K562 (cell line): ENCODE measurements around the gene SUCO. TPM values are rescaled to one million over a fixed set of nuclear protein-coding genes. Genes with fewer than 3 reads are reported as not detected.

Experiments
- ATAC-seq: fragments of 200-7000 bp; cut with Tn5 transposase; 3 replicates; pipeline ENCODE4 v1.9.1; 2020; ENCODE audit warnings: moderate library complexity
- BruUV-seq: library from RNA; stranded (reverse); fragments of 400-500 nt; replicated peaks from 2 replicates; lab custom pipeline; 2021; lab: Mats Ljungman, UMichigan
- CTCF ChIA-PET: fragments of 300-600 bp; formaldehyde crosslinking; extraction: SDS; loops from one replicate; lab custom pipeline; 2021; ENCODE audit warnings: low intra/inter-chr PET ratio; lab: Yijun Ruan, JAX
- POLR2A ChIA-PET: fragments of 300-600, 350-650 bp; sonication (Branson Sonifier 250); formaldehyde crosslinking; extraction: SDS; loops from one replicate; lab custom pipeline; 2021; ENCODE audit warnings: antibody characterized with exemption, inconsistent platforms; lab: Yijun Ruan, JAX
- DNase-seq, 4 experiments: peaks; one replicate each; pipeline versions ENCODE4 v3.0.0 to v3.0.0-alpha.2; 2011 to 2018; ENCODE audit warnings: low spot score in 3 of 4, mixed read lengths in 3 of 4; ENCODE audit errors: extremely low read depth in 1 of 4
- FAIRE-seq: peaks from 2 replicates; lab custom pipeline; 2011; peaks lifted over from hg19 to GRCh38; lab: Jason Lieb, UNC
- H2AFZ ChIP-seq: 2 replicates; pipeline ENCODE4 v1.6.0; 2011; ENCODE audit warnings: low read depth, low read length, control low read depth, inconsistent platforms
- H3K27ac ChIP-seq: fragments of 200-600 bp; 3 replicates; pipeline ENCODE4 v1.8.0; 2011; ENCODE audit warnings: low read depth, mild to moderate bottlenecking, control low read depth, inconsistent platforms, low read length, moderate library complexity, mixed read lengths; ENCODE audit errors: extremely low read depth
- H3K27me3 ChIP-seq, 2 experiments: fragments of 300-600 bp in 1 of 2; 2 replicates in 1 of 2; 3 replicates in 1 of 2; pipeline versions ENCODE4 v1.6.0 to v1.8.0; 2011; ENCODE audit warnings: inconsistent platforms in 2 of 2, low read length in 2 of 2, mild to moderate bottlenecking in 1 of 2, mixed read lengths in 1 of 2, moderate library complexity in 1 of 2; ENCODE audit not compliant: control insufficient read depth in 2 of 2, insufficient read depth in 2 of 2
- H3K36me3 ChIP-seq: fragments of 300-600 bp; 3 replicates; pipeline ENCODE4 v1.8.0; 2011; ENCODE audit warnings: mild to moderate bottlenecking, low read length, inconsistent platforms; ENCODE audit not compliant: control insufficient read depth, insufficient read depth
- H3K4me1 ChIP-seq, 2 experiments: fragments of 200-600 bp in 1 of 2; replicated peaks in 1 of 2; 2 replicates in 1 of 2; 3 replicates in 1 of 2; pipeline versions ENCODE4 v1.5.1 to v1.8.0; 2011; ENCODE audit warnings: inconsistent platforms in 2 of 2, low read length in 2 of 2, mild to moderate bottlenecking in 1 of 2, mixed read lengths in 1 of 2, moderate library complexity in 1 of 2; ENCODE audit not compliant: control insufficient read depth in 2 of 2, insufficient read depth in 2 of 2
- H3K4me2 ChIP-seq: 2 replicates; pipeline ENCODE4 v1.6.1; 2011; ENCODE audit warnings: low read length, control low read depth, inconsistent platforms, mixed read lengths; ENCODE audit not compliant: insufficient read depth
- H3K4me3 ChIP-seq: fragments of 200-600 bp; sonication (generic), shearing (Covaris generic); 2 replicates; pipeline ENCODE4 v1.5.1; 2016; ENCODE audit warnings: control low read depth, inconsistent platforms
- H3K79me2 ChIP-seq: fragments of 200-600 bp; 3 replicates; pipeline ENCODE4 v1.8.0; 2011; ENCODE audit warnings: low read length, inconsistent platforms; ENCODE audit not compliant: control insufficient read depth, insufficient read depth
- H3K9ac ChIP-seq, 2 experiments: 2 replicates each; pipeline versions ENCODE4 v1.6.0 to v1.6.1; 2011; ENCODE audit warnings: low read depth in 2 of 2, low read length in 2 of 2, control low read depth in 1 of 2, inconsistent platforms in 1 of 2, mild to moderate bottlenecking in 1 of 2, mixed read lengths in 1 of 2; ENCODE audit not compliant: insufficient read depth in 1 of 2
- H3K9me1 ChIP-seq: one replicate; pipeline ENCODE4 v1.6.0; 2011; ENCODE audit warnings: inconsistent platforms, mild to moderate bottlenecking, low read length, moderate library complexity; ENCODE audit not compliant: control insufficient read depth, insufficient read depth
- H3K9me3 ChIP-seq: replicated peaks from 2 replicates; pipeline ENCODE4 v1.5.1; 2011; ENCODE audit warnings: low read depth, low read length, inconsistent platforms; ENCODE audit not compliant: control insufficient read depth, insufficient read depth
- H4K20me1 ChIP-seq: replicated peaks from 2 replicates; pipeline ENCODE4 v1.6.1; 2011; ENCODE audit warnings: low read length, inconsistent platforms, mixed read lengths; ENCODE audit not compliant: control insufficient read depth, insufficient read depth
- BCOR ChIP-seq: fragments of 450-650 bp; IDR thresholded peaks from 2 replicates; pipeline ENCODE4 v1.6.1; 2016
- CBFB ChIP-seq: sonication (generic); formaldehyde crosslinking; IDR thresholded peaks from 2 replicates; pipeline ENCODE4 v1.4.0; 2020; ENCODE audit warnings: mild to moderate bottlenecking, missing genetic modification reagents
- HDAC6 ChIP-seq: IDR thresholded peaks from 2 replicates; pipeline ENCODE4 v1.6.1; 2012; ENCODE audit warnings: low read depth, mild to moderate bottlenecking, control low read depth, inconsistent platforms, low read length, moderate library complexity
- SIX5 ChIP-seq, 2 experiments: IDR thresholded peaks; 2 replicates each; pipeline ENCODE4 v1.6.1; 2011; ENCODE audit warnings: low read length in 2 of 2, borderline replicate concordance in 1 of 2, low read depth in 1 of 2, mild to moderate bottlenecking in 1 of 2, moderate library complexity in 1 of 2; ENCODE audit not compliant: insufficient read depth in 1 of 2
- ZC3H11A ChIP-seq: IDR thresholded peaks from 2 replicates; pipeline ENCODE4 v1.6.1; 2012; ENCODE audit warnings: low read depth, low read length, improper control_type of control experiment
- ZKSCAN8 ChIP-seq: fragments of 200-800 bp; sonication (Bioruptor generic); IDR thresholded peaks from 2 replicates; pipeline ENCODE4 v1.6.1; 2016; ENCODE audit warnings: missing genetic modification characterization, missing compliant biosample characterization
- WGBS: fragments of 100-300 bp; shearing (Covaris generic); methylation state at CpG from one replicate; pipeline ENCODE4 v1.1.6; 2016; ENCODE audit warnings: low coverage, mixed read lengths; ENCODE audit not compliant: insufficient coverage; ENCODE audit errors: missing lambda C conversion rate; 5-methylcytosine and 5-hydroxymethylcytosine counted together
- in situ Hi-C: fragments of 300-500 bp; cut with MboI; formaldehyde crosslinking; loops from 4 replicates; pipeline ENCODE4 v1.15.0; 2018; ENCODE audit warnings: inconsistent platforms, mixed read lengths
- intact Hi-C: fragments of 100-400 bp; cut with micrococcal nuclease; formaldehyde crosslinking; loops from 2 replicates; pipeline ENCODE4 v1.14.2; 2022
- polyA plus RNA-seq, 8 experiments: library from polyadenylated mRNA; depleted of rRNA in 4 of 8; stranded (reverse) in 5 of 8; unstranded in 3 of 8; fragments of >200 nt; fragmentation: Nextera tagmentation in 2 of 8; fragmentation: Illumina TruSeq in 1 of 8; extraction: Ambion mirVana in 2 of 8; extraction: Trizol in 1 of 8; gene quantifications; 2 replicates each; pipeline versions ENCODE4 v1.2.1 to v1.2.3, GENCODE V29; 2011 to 2014; ENCODE audit warnings: inconsistent platforms in 1 of 8, missing spikeins in 1 of 8
- total RNA-seq, 7 experiments: library from RNA; depleted of rRNA in 6 of 7; stranded (reverse); fragments of >200 nt in 6 of 7; fragmentation: Illumina TruSeq in 2 of 7; extraction: Trizol in 2 of 7; gene quantifications; 2 replicates each; pipeline versions ENCODE4 v1.2.1 to v1.2.3, GENCODE V29; 2011 to 2021; ENCODE audit warnings: low replicate concordance in 1 of 7
- TF ChIP-seq, protein P1 (sequence below): sonication (generic); formaldehyde crosslinking; IDR thresholded peaks from 2 replicates; pipeline ENCODE4 v1.8.0; 2023; ENCODE audit warnings: mild to moderate bottlenecking, missing genetic modification reagents

The SUCO gene
- total and polyA plus RNA-seq, 9 of the 15 experiments (the other 6 are each of a cell fraction or from before 2014, with no cell fraction given) = 2.5 to 20.6 (median 14.3) TPM

DNA sequence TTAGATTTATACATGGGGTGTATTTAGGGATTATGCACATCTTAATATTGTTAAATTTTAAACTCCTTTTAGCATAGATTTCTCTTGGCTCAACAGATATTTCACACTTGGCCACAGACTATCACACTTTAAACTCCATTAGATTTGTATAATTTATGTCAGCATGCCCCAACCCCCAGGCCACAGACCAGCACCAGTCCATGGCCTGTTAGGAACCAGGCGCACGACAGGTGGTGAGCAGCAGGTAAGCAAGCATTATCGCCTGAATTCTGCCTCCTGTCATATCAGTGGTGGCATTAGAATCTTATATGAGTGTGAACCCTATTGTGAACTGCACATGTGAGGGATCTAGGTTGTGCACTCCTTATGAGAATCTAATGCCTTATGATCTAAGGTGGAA lies 34.8 kb downstream of the SUCO start:
- Histone ChIP-seq H3K27me3 (no peaks in the 10 kb centered on the region), H3K4me3 (no peak overlapping the region), H3K9me3 (peaks cover 4% of the 10 kb centered on the region; the same call in 1 of the 2 replicates), H3K4me2 (no peak overlapping the region), H3K9ac (no peak overlapping the region), H2AFZ (no peak overlapping the region), H3K9me1 (no peaks in the 10 kb centered on the region), H3K4me1 (no peaks in the 10 kb centered on the region; a peak in 1 of 5 replicates), H4K20me1 (no peaks in the 10 kb centered on the region), H3K36me3 (peaks cover 26% of the 10 kb centered on the region), H3K27ac (no peak overlapping the region), H3K79me2 (no peaks in the 10 kb centered on the region)
- FAIRE-seq = no peak
- in situ Hi-C loops = no loop called here
- DNase-seq = no peak
- ChIA-PET POLR2A (no interaction called here), CTCF (no interaction called here)
- no TSS peak for BruUV-seq
- TF ChIP-seq SIX5 (IDR thresholded peaks at IDR 0.05; ENCODE audit: borderline replicate concordance in 1 of 2, insufficient read depth in 1 of 2, low read depth in 1 of 2, low read length in 2 of 2) = no peak
- TF ChIP-seq HDAC6 = no peak
- TF ChIP-seq, protein P1, sequence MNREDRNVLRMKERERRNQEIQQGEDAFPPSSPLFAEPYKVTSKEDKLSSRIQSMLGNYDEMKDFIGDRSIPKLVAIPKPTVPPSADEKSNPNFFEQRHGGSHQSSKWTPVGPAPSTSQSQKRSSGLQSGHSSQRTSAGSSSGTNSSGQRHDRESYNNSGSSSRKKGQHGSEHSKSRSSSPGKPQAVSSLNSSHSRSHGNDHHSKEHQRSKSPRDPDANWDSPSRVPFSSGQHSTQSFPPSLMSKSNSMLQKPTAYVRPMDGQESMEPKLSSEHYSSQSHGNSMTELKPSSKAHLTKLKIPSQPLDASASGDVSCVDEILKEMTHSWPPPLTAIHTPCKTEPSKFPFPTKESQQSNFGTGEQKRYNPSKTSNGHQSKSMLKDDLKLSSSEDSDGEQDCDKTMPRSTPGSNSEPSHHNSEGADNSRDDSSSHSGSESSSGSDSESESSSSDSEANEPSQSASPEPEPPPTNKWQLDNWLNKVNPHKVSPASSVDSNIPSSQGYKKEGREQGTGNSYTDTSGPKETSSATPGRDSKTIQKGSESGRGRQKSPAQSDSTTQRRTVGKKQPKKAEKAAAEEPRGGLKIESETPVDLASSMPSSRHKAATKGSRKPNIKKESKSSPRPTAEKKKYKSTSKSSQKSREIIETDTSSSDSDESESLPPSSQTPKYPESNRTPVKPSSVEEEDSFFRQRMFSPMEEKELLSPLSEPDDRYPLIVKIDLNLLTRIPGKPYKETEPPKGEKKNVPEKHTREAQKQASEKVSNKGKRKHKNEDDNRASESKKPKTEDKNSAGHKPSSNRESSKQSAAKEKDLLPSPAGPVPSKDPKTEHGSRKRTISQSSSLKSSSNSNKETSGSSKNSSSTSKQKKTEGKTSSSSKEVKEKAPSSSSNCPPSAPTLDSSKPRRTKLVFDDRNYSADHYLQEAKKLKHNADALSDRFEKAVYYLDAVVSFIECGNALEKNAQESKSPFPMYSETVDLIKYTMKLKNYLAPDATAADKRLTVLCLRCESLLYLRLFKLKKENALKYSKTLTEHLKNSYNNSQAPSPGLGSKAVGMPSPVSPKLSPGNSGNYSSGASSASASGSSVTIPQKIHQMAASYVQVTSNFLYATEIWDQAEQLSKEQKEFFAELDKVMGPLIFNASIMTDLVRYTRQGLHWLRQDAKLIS (CRISPR knock-in tag) = no peak
- no peak for TF ChIP-seq ZKSCAN8
- TF ChIP-seq CBFB (CRISPR knock-in tag) = no peak
- no peak for TF ChIP-seq BCOR
- TF ChIP-seq ZC3H11A = no peak
- no peak for ATAC-seq
- 95% methylated on average over 3 of the region's 3 CpGs for WGBS
- intact Hi-C loops = no loop called here
